Measurements from ENCODE around the gene CDC42BPA. TPM values are rescaled to one million over a fixed set of nuclear protein-coding genes. Genes with fewer than 3 reads are reported as not detected.

The CDC42BPA gene
- polyA plus RNA-seq, 1 of the 3 experiments (the other 2 are of a cell fraction): 6.8 TPM

- TF ChIP-seq ZBTB33 (IDR thresholded peaks at IDR 0.05; ENCODE audit: borderline replicate concordance, low read depth): no peak
Observed at GRCh38 chr1:227295609-227296008, 22.7 kb downstream of the CDC42BPA start (continued).

GRCh38 chr1:227285745-227286144 lies 32.5 kb downstream of the CDC42BPA start:
- Histone ChIP-seq H3K36me3 (replicated peaks in 1 of 2; ENCODE audit: control insufficient read depth in 1 of 2, insufficient read depth in 2 of 2, low read length in 1 of 2) (peaks cover 0 to 4% of the 10 kb centered on the region in 2 experiments), H3K9ac (no peak overlapping the region)
- TF ChIP-seq JUND (IDR thresholded peaks at IDR 0.05) (no peak), RFX5 (IDR thresholded peaks at IDR 0.05; ENCODE audit: low read length) (no peak), GATA2 (CRISPR knock-in tag; IDR thresholded peaks at IDR 0.05) (no peak), EP300 (IDR thresholded peaks at IDR 0.05; ENCODE audit: borderline replicate concordance in 1 of 2, low read depth in 1 of 2, low read length in 1 of 2) (no peak), POLR2AphosphoS5 (IDR thresholded peaks at IDR 0.05; ENCODE audit: low read depth, low read length) (no peak), MXI1 (IDR thresholded peaks at IDR 0.05; ENCODE audit: low read depth, low read length) (no peak), EZH2phosphoT487 (IDR thresholded peaks at IDR 0.05; ENCODE audit: borderline replicate concordance, low read depth) (no peak), REST (IDR thresholded peaks at IDR 0.05; ENCODE audit: low read depth, low read length) (no peak), MAX (IDR thresholded peaks at IDR 0.05; ENCODE audit: low read depth) (no peak)

More at GRCh38 chr1:227285745-227286144, 32.5 kb downstream of the CDC42BPA start:
- no peaks in the 10 kb centered on the region for H3K27me3 ChIP-seq (ENCODE audit: insufficient read depth)
- H2AFZ ChIP-seq (ENCODE audit: low read depth): no peak overlapping the region
- H3F3A ChIP-seq (replicated peaks; ENCODE audit: insufficient read depth): no peaks in the 10 kb centered on the region
- H3K9me3 ChIP-seq: no peaks in the 10 kb centered on the region; the same call in 1 of the 2 replicates
- H4K20me1 ChIP-seq (ENCODE audit: insufficient read depth): peaks cover 14% of the 10 kb centered on the region
- H3K9me2 ChIP-seq: no peaks in the 10 kb centered on the region
- no peak overlapping the region for H3K4me3 ChIP-seq (ENCODE audit: low read depth in 2 of 2, low read length in 1 of 2)
- no peak overlapping the region for H3K4me2 ChIP-seq
- CTCF ChIA-PET: no interaction called here
- H3K4me1 ChIP-seq (ENCODE audit: control insufficient read depth in 1 of 2, insufficient read depth in 2 of 2, low read depth in 1 of 2, low read length in 1 of 2): no peaks in the 10 kb centered on the region
- no peak for DNase-seq
- H3K27ac ChIP-seq (ENCODE audit: low read depth in 2 of 2, low read length in 1 of 2): no peak overlapping the region
- peaks cover 93% of the 10 kb centered on the region for H3K79me2 ChIP-seq (ENCODE audit: insufficient read depth)
- WGBS (ENCODE audit: low lambda C conversion rate): 83% methylated on average over 2 of the region's 2 CpGs
- POLR2A ChIA-PET: no interaction called here
